Measurements from ENCODE around the gene SLC8A2.

SLC8A2 gene

GRCh38 chr19:47503130-47503825 lies 31.6 kb upstream of the SLC8A2 start:
- DNase-seq, result no peak

GRCh38 chr19:47499863-47500830 lies 28.5 kb upstream of the SLC8A2 start:
- no peak for DNase-seq

- DNase-seq, result no peak
These were observed 27.7 kb upstream of the SLC8A2 start for GRCh38 chr19:47499371-47499770.

- DNase-seq, result no peak
These were observed 26.9 kb upstream of the SLC8A2 start for GRCh38 chr19:47498561-47498960.

GRCh38 chr19:47497821-47498520 lies 26.3 kb upstream of the SLC8A2 start:
- DNase-seq, result no peak

GRCh38 chr19:47497050-47497766 lies 25.5 kb upstream of the SLC8A2 start:
- DNase-seq, result peak; percentile 35

- DNase-seq, result peak; percentile 63
These were observed 24.0 kb upstream of the SLC8A2 start for GRCh38 chr19:47495478-47496372.

GRCh38 chr19:47494729-47495128 lies 23.0 kb upstream of the SLC8A2 start:
- peak; percentile 88 for DNase-seq

GRCh38 chr19:47494211-47494547 lies 22.5 kb upstream of the SLC8A2 start:
- no peak for DNase-seq

- DNase-seq, result no peak
These were observed 21.9 kb upstream of the SLC8A2 start for GRCh38 chr19:47493378-47494210.

- no peak for DNase-seq
These were observed 21.1 kb upstream of the SLC8A2 start for GRCh38 chr19:47492571-47493377.

- no peak for DNase-seq
These were observed 20.4 kb upstream of the SLC8A2 start for GRCh38 chr19:47492137-47492533.

- DNase-seq, result no peak
These were observed 19.9 kb upstream of the SLC8A2 start for GRCh38 chr19:47491358-47492136.

- DNase-seq, result no peak
These were observed 19.2 kb upstream of the SLC8A2 start for GRCh38 chr19:47490847-47491246.

- DNase-seq, result no peak
These were observed 18.3 kb upstream of the SLC8A2 start for GRCh38 chr19:47490031-47490430.

- DNase-seq, result no peak
These were observed 17.6 kb upstream of the SLC8A2 start for GRCh38 chr19:47489072-47489914.

GRCh38 chr19:47487551-47488515 lies 16.1 kb upstream of the SLC8A2 start:
- DNase-seq, result no peak

Data from NCI-H2171 (cell line).